Peyer's patch (tissue), 4 donors: ENCODE measurements around the gene BABAM1. TPM values are rescaled to one million over a fixed set of nuclear protein-coding genes. Genes with fewer than 3 reads are reported as not detected.
A peak's percentile ranks its signal among the peaks of the same experiment; 100 is the strongest.

Experiments used
- DNase-seq, 3 donors: peaks; one replicate each; pipeline ENCODE4 v3.0.0-alpha.2; 2017 to 2019
- H3K27ac ChIP-seq, 4 donors: fragments of 200-600 bp; sonication (generic); one replicate each; pipeline ENCODE4 v1.5.1; 2016 to 2019
- H3K27me3 ChIP-seq, 2 donors: fragments of 200-600 bp; sonication (generic); one replicate each; pipeline ENCODE4 v1.5.1; 2019
- H3K36me3 ChIP-seq, 3 donors: fragments of 200-600 bp; sonication (generic); one replicate each; pipeline ENCODE4 v1.5.1; 2016 to 2019
- H3K4me1 ChIP-seq, 4 donors: fragments of 200-600 bp; sonication (generic); one replicate each; pipeline ENCODE4 v1.5.1; 2016 to 2019
- H3K4me3 ChIP-seq, 4 donors: fragments of 200-600 bp; sonication (generic); 1 replicate in 3 of 4; 2 replicates in 1 of 4; pipeline ENCODE4 v1.5.1; 2016 to 2019; ENCODE audit warnings: mild to moderate bottlenecking in 1 of 4
- H3K9me3 ChIP-seq, 4 donors: fragments of 200-600 bp; sonication (generic); one replicate each; pipeline ENCODE4 v1.5.1; 2016 to 2019; ENCODE audit warnings: mild to moderate bottlenecking in 1 of 4
- POLR2A ChIP-seq, 2 donors: fragments of 450-650 bp; IDR thresholded peaks; one replicate each; pipeline ENCODE4 v1.5.1; 2017; ENCODE audit warnings: antibody characterized with exemption in 2 of 2, mild to moderate bottlenecking in 2 of 2, moderate library complexity in 2 of 2
- total RNA-seq, 4 donors: library from RNA; depleted of rRNA; stranded (reverse); fragments of >200 nt; gene quantifications; one replicate each; pipeline ENCODE4 v1.1.0, GENCODE V29; 2016
- TF ChIP-seq, protein P1 (sequence below), 6 experiments: fragments of 450-650 bp in 4 of 6; fragments of 200-600 bp in 2 of 6; sonication (generic) in 1 of 6; IDR thresholded peaks; one replicate each; pipeline ENCODE4 v1.5.1; 2017 to 2019; ENCODE audit warnings: antibody characterized with exemption in 6 of 6, mild to moderate bottlenecking in 3 of 6, moderate library complexity in 1 of 6

BABAM1 gene
- total RNA-seq, 4 donors from 2014 or later, result 51.8 to 174 (median 59.2) TPM

DNA sequence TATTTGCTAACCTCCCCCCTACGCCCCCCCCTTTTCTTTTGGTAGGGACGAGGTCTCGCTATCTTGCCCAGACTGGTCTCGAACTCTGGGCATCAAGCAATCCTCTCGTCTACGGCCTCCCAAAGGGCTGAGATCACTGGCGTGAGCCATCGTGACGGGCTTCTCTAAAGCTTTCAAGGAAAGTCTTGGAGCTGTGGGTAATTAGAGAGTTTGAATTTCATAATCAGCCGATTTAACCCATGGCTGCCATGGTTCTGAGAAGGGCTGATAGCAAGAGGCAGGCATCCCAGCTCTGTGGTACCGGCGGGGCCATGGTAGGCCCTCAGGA is 36.7 kb downstream of the BABAM1 start:
- Histone ChIP-seq H3K4me1 (peaks cover 0 to 47% (median 7%) of the 10 kb centered on the region in 4 donors), H3K36me3 (peaks cover 0 to 7% (median 0%) of the 10 kb centered on the region in 3 donors), H3K4me3 (peak overlapping the region in 2 of 4 donors; percentile 79 to 91), H3K27ac (peak overlapping the region in 3 of 4 donors; percentile 32 to 91 (median 64)), H3K9me3 (no peaks in the 10 kb centered on the region), H3K27me3 (no peaks in the 10 kb centered on the region)
- TF ChIP-seq, protein P1, sequence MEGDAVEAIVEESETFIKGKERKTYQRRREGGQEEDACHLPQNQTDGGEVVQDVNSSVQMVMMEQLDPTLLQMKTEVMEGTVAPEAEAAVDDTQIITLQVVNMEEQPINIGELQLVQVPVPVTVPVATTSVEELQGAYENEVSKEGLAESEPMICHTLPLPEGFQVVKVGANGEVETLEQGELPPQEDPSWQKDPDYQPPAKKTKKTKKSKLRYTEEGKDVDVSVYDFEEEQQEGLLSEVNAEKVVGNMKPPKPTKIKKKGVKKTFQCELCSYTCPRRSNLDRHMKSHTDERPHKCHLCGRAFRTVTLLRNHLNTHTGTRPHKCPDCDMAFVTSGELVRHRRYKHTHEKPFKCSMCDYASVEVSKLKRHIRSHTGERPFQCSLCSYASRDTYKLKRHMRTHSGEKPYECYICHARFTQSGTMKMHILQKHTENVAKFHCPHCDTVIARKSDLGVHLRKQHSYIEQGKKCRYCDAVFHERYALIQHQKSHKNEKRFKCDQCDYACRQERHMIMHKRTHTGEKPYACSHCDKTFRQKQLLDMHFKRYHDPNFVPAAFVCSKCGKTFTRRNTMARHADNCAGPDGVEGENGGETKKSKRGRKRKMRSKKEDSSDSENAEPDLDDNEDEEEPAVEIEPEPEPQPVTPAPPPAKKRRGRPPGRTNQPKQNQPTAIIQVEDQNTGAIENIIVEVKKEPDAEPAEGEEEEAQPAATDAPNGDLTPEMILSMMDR (IDR thresholded peaks at IDR 0.05), result no peak
- no peak for TF ChIP-seq POLR2A (IDR thresholded peaks at IDR 0.05)
- DNase-seq, result peak in 1 of 3 donors; percentile 45

DNA sequence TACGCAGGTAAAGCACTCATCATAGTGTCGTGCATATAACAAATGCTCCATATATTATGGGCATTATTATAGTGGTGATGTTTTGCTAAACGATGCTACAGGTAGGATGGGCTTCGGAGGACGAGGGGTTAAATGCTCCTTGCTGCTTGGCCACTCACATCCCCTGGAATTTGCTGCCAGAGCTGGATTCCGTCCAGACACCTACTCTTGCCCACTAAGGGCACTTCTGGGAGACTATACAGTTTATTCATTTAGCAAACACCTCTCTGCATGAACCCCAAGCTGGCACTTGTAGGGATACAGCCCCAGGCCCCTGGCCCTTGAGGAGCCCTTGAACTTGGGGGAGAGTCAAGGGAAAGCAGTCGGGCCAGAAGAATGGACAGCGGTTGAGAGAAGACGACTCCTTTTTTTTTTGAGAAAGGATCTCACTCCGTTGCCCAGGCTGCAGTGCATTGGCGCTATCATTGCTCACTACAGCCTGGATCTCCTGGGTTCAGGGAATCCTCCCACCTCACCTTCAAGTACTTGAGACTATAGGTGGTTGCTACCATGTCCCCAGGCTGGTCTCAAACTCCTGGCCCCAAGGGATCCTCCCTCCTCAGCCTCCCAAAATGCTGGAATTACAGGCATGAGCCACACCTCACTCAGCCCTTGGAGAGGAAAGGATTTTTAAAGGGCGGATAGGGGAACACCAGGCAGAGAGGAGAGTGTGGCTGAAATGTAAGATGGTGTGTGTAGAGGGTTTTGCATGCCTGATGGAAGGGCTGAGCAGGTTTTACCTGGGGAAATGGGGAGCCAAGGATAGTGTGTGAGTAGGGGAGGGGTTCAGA is 37.4 kb downstream of the BABAM1 start:
- TF ChIP-seq, protein P1 (IDR thresholded peaks at IDR 0.05), result no peak
- TF ChIP-seq POLR2A (IDR thresholded peaks at IDR 0.05), result no peak
- Histone ChIP-seq H3K36me3 (peaks cover 0 to 7% (median 0%) of the 10 kb centered on the region in 3 donors), H3K9me3 (no peaks in the 10 kb centered on the region), H3K4me1 (peaks cover 0 to 47% (median 7%) of the 10 kb centered on the region in 4 donors), H3K27me3 (no peaks in the 10 kb centered on the region), H3K27ac (peak overlapping the region; percentile 18 to 96 (median 93)), H3K4me3 (no peak overlapping the region)
- peak in 1 of 3 donors; percentile 38 for DNase-seq

DNA sequence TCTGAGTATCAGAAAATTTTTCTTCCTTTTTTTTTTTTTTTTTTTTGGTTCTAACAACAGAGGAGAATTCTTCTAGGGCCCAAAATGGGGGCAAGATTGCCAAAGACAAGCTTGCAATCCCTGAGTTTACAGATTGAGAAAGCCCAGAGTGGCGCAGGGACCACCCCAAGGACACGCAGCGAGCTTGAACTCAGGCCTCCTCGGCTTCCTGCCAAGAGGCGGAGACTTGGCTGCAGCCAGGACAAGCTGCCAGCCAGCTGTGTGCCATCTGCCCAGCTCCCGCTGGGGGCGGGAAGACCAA is 37.9 kb downstream of the BABAM1 start:
- peak overlapping the region; percentile 18 to 96 (median 93) for H3K27ac ChIP-seq
- TF ChIP-seq, protein P1 (IDR thresholded peaks at IDR 0.05), result no peak
- no peak for TF ChIP-seq POLR2A (IDR thresholded peaks at IDR 0.05)
- no peaks in the 10 kb centered on the region for H3K9me3 ChIP-seq
- no peak for DNase-seq
- peaks cover 0 to 51% (median 9%) of the 10 kb centered on the region in 4 donors for H3K4me1 ChIP-seq
- no peaks in the 10 kb centered on the region for H3K27me3 ChIP-seq
- peak overlapping the region; percentile 53 to 86 (median 74) for H3K4me3 ChIP-seq
- peaks cover 0 to 7% (median 0%) of the 10 kb centered on the region in 3 donors for H3K36me3 ChIP-seq

DNA sequence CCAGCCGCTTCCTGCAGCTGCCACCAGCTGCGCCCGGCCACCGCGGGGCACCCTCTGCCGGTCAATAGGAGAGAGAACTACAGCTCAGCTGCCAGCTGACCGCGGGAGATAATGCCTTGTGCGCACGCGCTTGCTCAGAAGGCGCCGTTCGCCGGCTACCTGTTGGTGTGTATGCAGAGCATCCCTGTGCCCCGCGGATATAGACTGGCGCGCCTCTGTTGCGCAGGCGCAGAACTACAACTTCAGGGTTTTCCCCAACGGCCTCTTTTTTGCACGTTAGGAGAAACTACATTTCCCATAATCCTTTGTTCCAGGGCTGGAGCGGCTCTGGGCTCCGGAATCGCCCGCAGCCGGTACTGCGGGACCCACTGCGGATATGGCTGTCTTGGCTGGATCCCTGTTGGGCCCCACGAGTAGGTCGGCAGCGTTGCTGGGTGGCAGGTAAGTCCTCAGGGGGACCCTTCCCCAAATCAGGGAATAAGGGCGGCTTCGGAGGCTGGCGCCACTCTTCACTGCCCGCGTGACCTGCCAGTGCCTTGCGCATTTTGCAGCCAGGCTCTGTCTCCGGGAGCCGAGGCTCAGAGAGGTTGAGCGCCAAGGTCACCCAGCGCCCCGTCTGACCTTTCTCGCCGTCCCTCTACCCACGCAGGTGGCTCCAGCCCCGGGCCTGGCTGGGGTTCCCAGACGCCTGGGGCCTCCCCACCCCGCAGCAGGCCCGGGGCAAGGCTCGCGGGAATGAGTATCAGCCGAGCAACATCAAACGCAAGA is 38.5 kb downstream of the BABAM1 start, which contains the start of gene MRPL34:
Gene MRPL34 (plus strand): TSS at position 356 of the 768 bp plus-strand sequence. CDS start 21 bp downstream, at position 377.
- Histone ChIP-seq H3K4me1 (peaks cover 0 to 56% (median 13%) of the 10 kb centered on the region in 4 donors), H3K27me3 (no peaks in the 10 kb centered on the region), H3K4me3 (peak within 1 kb of the TSS; percentile 53 to 86 (median 74)), H3K36me3 (peaks cover 0 to 5% (median 0%) of the 10 kb centered on the region in 3 donors), H3K27ac (peak within 1 kb of the TSS; percentile 81 to 96 (median 93)), H3K9me3 (no peaks in the 10 kb centered on the region)
- DNase-seq, result peak; percentile 97 to 99 (median 98)
- TF ChIP-seq, protein P1 (IDR thresholded peaks at IDR 0.05), result peak; percentile 72 to 98 (median 88)
- TF ChIP-seq POLR2A (IDR thresholded peaks at IDR 0.05), result peak; percentile 44 to 94

DNA sequence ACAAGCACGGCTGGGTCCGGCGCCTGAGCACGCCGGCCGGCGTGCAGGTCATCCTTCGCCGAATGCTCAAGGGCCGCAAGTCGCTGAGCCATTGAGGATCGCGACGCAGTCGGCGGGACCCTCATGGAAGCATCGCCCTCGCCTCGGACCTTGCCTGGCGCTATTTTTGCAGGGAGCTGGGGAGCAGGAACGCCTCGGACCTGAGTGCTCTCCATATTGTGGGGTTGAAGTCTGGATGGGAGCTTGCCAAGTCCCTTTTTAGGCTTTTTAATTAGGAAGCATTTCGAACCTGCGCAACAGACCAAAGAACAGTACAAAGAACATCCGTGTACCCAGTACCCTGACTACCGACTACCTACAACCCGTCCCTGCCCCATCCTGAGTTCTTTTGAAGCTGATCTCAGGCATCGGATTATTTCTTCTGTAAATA is 39.1 kb downstream of the BABAM1 start:
- no peaks in the 10 kb centered on the region for H3K9me3 ChIP-seq
- peak overlapping the region; percentile 81 to 96 (median 93) for H3K27ac ChIP-seq
- DNase-seq, result no peak
- TF ChIP-seq POLR2A (IDR thresholded peaks at IDR 0.05), result no peak
- H3K27me3 ChIP-seq, result no peaks in the 10 kb centered on the region
- H3K36me3 ChIP-seq, result no peaks in the 10 kb centered on the region
- peak overlapping the region; percentile 53 to 86 (median 74) for H3K4me3 ChIP-seq
- peaks cover 0 to 62% (median 16%) of the 10 kb centered on the region in 4 donors for H3K4me1 ChIP-seq
